ENCODE data around the gene RALGDS.
"Not testable (repeated sequence)": the region's sequence is repeated elsewhere in the genome, so short reads cannot be mapped to it uniquely, and the experiment has no call there.

RALGDS gene

GRCh38 chr9:133063500-133064231, 57.4 kb downstream of the RALGDS start:
- no peak for DNase-seq

- no peak for DNase-seq
These were observed 57.9 kb downstream of the RALGDS start for GRCh38 chr9:133063159-133063499.

- not testable (repeated sequence) for DNase-seq
These were observed 58.5 kb downstream of the RALGDS start for GRCh38 chr9:133062569-133062968.

- DNase-seq = not testable (repeated sequence)
These were observed 59.3 kb downstream of the RALGDS start, which contains the start of gene CEL for GRCh38 chr9:133061764-133062145. Gene CEL (plus strand): TSS chr9:133061981. CDS start chr9:133062003, 22 bp downstream.

- not testable (repeated sequence) for DNase-seq
These were observed 59.8 kb downstream of the RALGDS start for GRCh38 chr9:133061019-133061763.

GRCh38 chr9:133060417-133060841, 60.6 kb downstream of the RALGDS start:
- DNase-seq = no peak

- no peak for DNase-seq
These were observed 61.4 kb downstream of the RALGDS start for GRCh38 chr9:133059623-133060022.

GRCh38 chr9:133058550-133059320, 62.3 kb downstream of the RALGDS start:
- DNase-seq = no peak

GRCh38 chr9:133058071-133058470, 63.0 kb downstream of the RALGDS start:
- DNase-seq = no peak

GRCh38 chr9:133057553-133057952, 63.5 kb downstream of the RALGDS start:
- DNase-seq = no peak

- no peak for DNase-seq
These were observed 64.0 kb downstream of the RALGDS start for GRCh38 chr9:133057006-133057405.

- DNase-seq = no peak
These were observed 64.5 kb downstream of the RALGDS start for GRCh38 chr9:133056533-133056932.

- DNase-seq = no peak
These were observed 65.1 kb downstream of the RALGDS start for GRCh38 chr9:133055788-133056420.

GRCh38 chr9:133054966-133055365, 66.1 kb downstream of the RALGDS start:
- no peak for DNase-seq

- DNase-seq = no peak
These were observed 66.7 kb downstream of the RALGDS start for GRCh38 chr9:133054194-133054890.

- no peak for DNase-seq
These were observed 69.0 kb downstream of the RALGDS start for GRCh38 chr9:133051966-133052539.

GRCh38 chr9:133051281-133051900, 69.6 kb downstream of the RALGDS start:
- no peak for DNase-seq

GRCh38 chr9:133050781-133051180, 70.3 kb downstream of the RALGDS start:
- DNase-seq = no peak

GRCh38 chr9:133050142-133050541, 70.9 kb downstream of the RALGDS start:
- DNase-seq = no peak

GRCh38 chr9:133049043-133049442, 72.0 kb downstream of the RALGDS start:
- no peak for DNase-seq

GRCh38 chr9:133048595-133048994, 72.4 kb downstream of the RALGDS start:
- peak; percentile 28 for DNase-seq
